ENCODE measurements around the gene AK8. TPM values are rescaled to one million over a fixed set of nuclear protein-coding genes. Genes with fewer than 3 reads are reported as not detected.

AK8 gene
- total and polyA plus RNA-seq, 2 donors from 2014 or later, result 6.2 to 6.3 TPM

DNA sequence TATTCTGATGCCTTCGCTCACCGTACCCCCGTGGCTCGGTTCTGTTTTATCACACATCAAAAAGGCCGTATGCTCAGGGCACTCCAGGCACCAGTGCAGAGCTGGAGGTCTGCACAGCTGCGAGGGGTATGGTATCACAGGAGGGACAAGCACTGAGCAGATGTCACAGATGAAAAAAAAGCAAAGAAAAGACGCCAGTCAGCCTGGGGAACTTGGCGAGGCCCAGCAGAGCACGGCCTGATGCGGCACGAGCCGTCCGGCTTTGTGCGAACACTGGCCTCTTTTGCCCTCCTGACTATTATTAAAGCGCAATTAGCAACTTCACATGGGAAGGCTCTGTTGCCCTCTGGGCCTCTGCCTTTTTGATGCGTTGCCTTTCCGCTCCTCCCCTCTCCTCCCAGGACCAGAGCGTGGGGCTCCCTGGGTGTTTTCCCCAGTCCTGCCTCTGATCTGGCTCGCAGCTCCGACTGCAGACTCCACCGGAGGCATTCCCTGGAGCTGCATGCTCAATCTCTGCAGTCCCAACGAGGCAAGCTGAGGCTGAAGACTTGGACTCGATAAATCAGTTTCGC, 44.4 kb downstream of the AK8 start:
- Histone ChIP-seq H3K9me3 (ENCODE audit: control insufficient read depth in 2 of 3, insufficient read depth in 1 of 3, low read length in 3 of 3) (no peaks in the 10 kb centered on the region), H3K27ac (ENCODE audit: low read depth in 2 of 2, low read length in 2 of 2) (no peak overlapping the region), H3K27me3 (ENCODE audit: control insufficient read depth, insufficient read depth, low read length) (no peaks in the 10 kb centered on the region), H3K36me3 (ENCODE audit: control insufficient read depth in 2 of 3, insufficient read depth in 3 of 3, low read length in 3 of 3) (no peaks in the 10 kb centered on the region), H3K9ac (ENCODE audit: low read length in 3 of 3) (no peak overlapping the region), H3K4me3 (ENCODE audit: low read length in 3 of 3) (no peak overlapping the region), H3K4me1 (ENCODE audit: control insufficient read depth in 2 of 3, insufficient read depth in 2 of 3, low read depth in 1 of 3, low read length in 3 of 3) (no peaks in the 10 kb centered on the region)
- FAIRE-seq (no peak), DNase-seq (no peak)
- intact Hi-C loops (cut with DNase I), result no loop called here
- TF ChIP-seq, protein P1, sequence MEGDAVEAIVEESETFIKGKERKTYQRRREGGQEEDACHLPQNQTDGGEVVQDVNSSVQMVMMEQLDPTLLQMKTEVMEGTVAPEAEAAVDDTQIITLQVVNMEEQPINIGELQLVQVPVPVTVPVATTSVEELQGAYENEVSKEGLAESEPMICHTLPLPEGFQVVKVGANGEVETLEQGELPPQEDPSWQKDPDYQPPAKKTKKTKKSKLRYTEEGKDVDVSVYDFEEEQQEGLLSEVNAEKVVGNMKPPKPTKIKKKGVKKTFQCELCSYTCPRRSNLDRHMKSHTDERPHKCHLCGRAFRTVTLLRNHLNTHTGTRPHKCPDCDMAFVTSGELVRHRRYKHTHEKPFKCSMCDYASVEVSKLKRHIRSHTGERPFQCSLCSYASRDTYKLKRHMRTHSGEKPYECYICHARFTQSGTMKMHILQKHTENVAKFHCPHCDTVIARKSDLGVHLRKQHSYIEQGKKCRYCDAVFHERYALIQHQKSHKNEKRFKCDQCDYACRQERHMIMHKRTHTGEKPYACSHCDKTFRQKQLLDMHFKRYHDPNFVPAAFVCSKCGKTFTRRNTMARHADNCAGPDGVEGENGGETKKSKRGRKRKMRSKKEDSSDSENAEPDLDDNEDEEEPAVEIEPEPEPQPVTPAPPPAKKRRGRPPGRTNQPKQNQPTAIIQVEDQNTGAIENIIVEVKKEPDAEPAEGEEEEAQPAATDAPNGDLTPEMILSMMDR (IDR thresholded peaks at IDR 0.05; ENCODE audit: borderline replicate concordance, extremely low read depth, insufficient read depth), result no peak

DNA sequence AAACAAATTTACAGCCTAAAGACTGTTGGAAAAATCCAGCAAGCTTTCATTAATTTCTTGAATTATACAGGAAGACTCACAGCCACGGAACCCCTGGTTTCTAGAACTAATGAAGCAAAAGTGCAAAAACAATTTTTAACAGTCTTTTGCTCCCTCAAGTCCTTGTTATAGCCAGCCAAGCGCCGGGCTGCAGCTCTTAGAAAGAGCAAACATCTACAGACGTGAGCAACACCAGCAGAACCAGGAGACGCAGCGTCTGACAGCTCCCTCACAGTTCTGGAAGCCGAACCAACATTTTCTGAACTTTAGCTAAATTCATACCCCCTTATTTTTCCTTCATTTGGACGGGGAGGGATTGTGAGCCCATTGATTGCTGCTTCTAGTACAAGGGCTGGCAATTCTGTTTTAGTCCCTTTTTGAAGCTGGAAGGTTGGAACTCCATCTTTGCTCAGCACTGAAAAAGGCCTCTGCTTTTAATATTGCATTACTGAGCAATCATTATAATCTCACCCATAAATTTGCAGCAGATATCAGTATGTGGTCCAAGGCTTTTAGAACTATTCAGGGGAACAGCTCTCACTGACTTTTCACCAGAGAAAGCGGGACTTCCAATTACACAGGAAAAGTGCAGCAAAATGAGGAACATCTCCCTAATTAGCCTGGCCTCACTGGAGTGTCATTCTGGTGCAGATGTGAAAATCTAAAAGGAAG, 45.8 kb downstream of the AK8 start:
- intact Hi-C loops (cut with DNase I), result no loop called here
- no peak for FAIRE-seq
- Histone ChIP-seq H3K9ac (ENCODE audit: low read length in 3 of 3) (no peak overlapping the region), H3K27ac (ENCODE audit: low read depth in 2 of 2, low read length in 2 of 2) (no peak overlapping the region), H3K27me3 (ENCODE audit: control insufficient read depth, insufficient read depth, low read length) (no peaks in the 10 kb centered on the region), H3K9me3 (ENCODE audit: control insufficient read depth in 2 of 3, insufficient read depth in 1 of 3, low read length in 3 of 3) (no peaks in the 10 kb centered on the region), H3K36me3 (ENCODE audit: control insufficient read depth in 2 of 3, insufficient read depth in 3 of 3, low read length in 3 of 3) (no peaks in the 10 kb centered on the region), H3K4me1 (ENCODE audit: control insufficient read depth in 2 of 3, insufficient read depth in 2 of 3, low read depth in 1 of 3, low read length in 3 of 3) (no peaks in the 10 kb centered on the region), H3K4me3 (ENCODE audit: low read length in 3 of 3) (no peak overlapping the region)
- TF ChIP-seq, protein P1 (IDR thresholded peaks at IDR 0.05; ENCODE audit: borderline replicate concordance, extremely low read depth, insufficient read depth), result no peak
- no peak for DNase-seq

DNA sequence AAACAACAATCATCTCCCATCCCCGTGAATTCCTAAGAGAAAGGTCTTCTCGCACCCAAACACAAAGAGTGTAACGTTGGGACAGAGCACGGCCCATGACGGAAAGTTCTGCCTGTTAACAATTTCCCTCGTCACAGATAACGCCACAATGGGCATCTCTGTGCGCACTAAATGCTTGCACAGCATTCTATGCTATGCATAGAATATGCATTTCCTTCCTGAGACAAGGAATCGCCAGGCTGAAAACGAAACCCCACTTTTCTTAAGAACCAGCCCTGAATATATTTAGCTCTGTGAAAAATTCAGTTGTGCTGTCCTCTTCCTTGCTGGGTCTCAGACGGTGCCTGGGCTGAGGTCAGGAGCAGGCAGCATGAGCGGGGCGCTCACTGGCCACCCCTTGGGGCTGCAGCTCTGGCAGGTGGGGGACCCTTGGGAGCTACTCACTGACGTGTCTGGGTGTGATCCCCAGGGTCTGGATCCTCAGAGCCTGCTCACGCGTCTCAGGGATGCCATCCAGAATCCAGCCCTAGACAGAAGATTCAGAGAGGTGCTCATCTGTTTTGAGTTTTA, 49.8 kb downstream of the AK8 start:
- intact Hi-C loops (cut with DNase I), result no loop called here
- Histone ChIP-seq H3K27me3 (ENCODE audit: control insufficient read depth, insufficient read depth, low read length) (no peaks in the 10 kb centered on the region), H3K9ac (ENCODE audit: low read length in 3 of 3) (no peak overlapping the region), H3K4me3 (ENCODE audit: low read length in 3 of 3) (no peak overlapping the region), H3K4me1 (ENCODE audit: control insufficient read depth in 2 of 3, insufficient read depth in 2 of 3, low read depth in 1 of 3, low read length in 3 of 3) (no peaks in the 10 kb centered on the region), H3K9me3 (ENCODE audit: control insufficient read depth in 2 of 3, insufficient read depth in 1 of 3, low read length in 3 of 3) (no peaks in the 10 kb centered on the region), H3K36me3 (ENCODE audit: control insufficient read depth in 2 of 3, insufficient read depth in 3 of 3, low read length in 3 of 3) (no peaks in the 10 kb centered on the region), H3K27ac (ENCODE audit: low read depth in 2 of 2, low read length in 2 of 2) (no peak overlapping the region)
- peak in 1 of 5 donors; percentile 46 for DNase-seq
- TF ChIP-seq, protein P1 (IDR thresholded peaks at IDR 0.05; ENCODE audit: borderline replicate concordance, extremely low read depth, insufficient read depth), result no peak
- no peak for FAIRE-seq
